ENCODE results near the gene CNTN5.

The CNTN5 gene

GRCh38 chr11:99311870-99312269, 291.1 kb downstream of the CNTN5 start:
- no peak for TF ChIP-seq ZBTB7A (IDR thresholded peaks at IDR 0.05; ENCODE audit: low read depth)

- TF ChIP-seq USF1 (IDR thresholded peaks at IDR 0.05) (no peak), EGR1 (IDR thresholded peaks at IDR 0.05) (no peak), TEAD4 (IDR thresholded peaks at IDR 0.05) (no peak), ZBTB7A (IDR thresholded peaks at IDR 0.05; ENCODE audit: low read depth) (no peak), EP300 (IDR thresholded peaks at IDR 0.05; ENCODE audit: borderline replicate concordance) (no peak)
- TF ChIP-seq, protein P1, sequence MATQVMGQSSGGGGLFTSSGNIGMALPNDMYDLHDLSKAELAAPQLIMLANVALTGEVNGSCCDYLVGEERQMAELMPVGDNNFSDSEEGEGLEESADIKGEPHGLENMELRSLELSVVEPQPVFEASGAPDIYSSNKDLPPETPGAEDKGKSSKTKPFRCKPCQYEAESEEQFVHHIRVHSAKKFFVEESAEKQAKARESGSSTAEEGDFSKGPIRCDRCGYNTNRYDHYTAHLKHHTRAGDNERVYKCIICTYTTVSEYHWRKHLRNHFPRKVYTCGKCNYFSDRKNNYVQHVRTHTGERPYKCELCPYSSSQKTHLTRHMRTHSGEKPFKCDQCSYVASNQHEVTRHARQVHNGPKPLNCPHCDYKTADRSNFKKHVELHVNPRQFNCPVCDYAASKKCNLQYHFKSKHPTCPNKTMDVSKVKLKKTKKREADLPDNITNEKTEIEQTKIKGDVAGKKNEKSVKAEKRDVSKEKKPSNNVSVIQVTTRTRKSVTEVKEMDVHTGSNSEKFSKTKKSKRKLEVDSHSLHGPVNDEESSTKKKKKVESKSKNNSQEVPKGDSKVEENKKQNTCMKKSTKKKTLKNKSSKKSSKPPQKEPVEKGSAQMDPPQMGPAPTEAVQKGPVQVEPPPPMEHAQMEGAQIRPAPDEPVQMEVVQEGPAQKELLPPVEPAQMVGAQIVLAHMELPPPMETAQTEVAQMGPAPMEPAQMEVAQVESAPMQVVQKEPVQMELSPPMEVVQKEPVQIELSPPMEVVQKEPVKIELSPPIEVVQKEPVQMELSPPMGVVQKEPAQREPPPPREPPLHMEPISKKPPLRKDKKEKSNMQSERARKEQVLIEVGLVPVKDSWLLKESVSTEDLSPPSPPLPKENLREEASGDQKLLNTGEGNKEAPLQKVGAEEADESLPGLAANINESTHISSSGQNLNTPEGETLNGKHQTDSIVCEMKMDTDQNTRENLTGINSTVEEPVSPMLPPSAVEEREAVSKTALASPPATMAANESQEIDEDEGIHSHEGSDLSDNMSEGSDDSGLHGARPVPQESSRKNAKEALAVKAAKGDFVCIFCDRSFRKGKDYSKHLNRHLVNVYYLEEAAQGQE (IDR thresholded peaks at IDR 0.05; ENCODE audit: low read depth): no peak
Measured at GRCh38 chr11:99316776-99317520, 296.2 kb downstream of the CNTN5 start.

DNA sequence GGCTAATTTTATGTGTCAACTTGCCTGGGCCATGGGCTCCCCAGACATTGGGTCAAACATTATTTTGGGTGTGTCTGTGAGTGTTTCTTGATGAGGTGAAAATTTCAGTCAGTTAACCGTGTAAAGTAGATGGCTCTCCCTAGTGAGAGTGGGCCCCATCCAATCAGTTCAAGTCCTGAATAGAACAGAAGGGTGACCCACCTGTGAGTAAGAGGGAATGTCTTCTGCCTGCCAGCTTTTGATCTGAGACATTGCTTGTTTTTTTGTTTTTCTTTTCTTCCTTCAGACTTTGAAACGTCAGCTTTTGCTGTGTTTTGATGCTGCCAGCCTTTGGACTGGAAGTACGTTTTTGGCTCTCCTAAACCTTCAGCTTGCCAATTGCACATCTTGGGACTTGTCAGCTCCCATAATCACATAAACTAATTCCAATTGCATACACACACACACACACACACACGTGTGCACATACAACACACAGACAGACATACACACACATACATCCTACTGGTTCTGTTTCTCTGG, 300.1 kb downstream of the CNTN5 start:
- no peak for TF ChIP-seq EP300 (IDR thresholded peaks at IDR 0.05; ENCODE audit: borderline replicate concordance)
- no peak for TF ChIP-seq CEBPB (IDR thresholded peaks at IDR 0.05)
- TF ChIP-seq, protein P2, sequence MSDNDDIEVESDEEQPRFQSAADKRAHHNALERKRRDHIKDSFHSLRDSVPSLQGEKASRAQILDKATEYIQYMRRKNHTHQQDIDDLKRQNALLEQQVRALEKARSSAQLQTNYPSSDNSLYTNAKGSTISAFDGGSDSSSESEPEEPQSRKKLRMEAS (IDR thresholded peaks at IDR 0.05): no peak
- TF ChIP-seq NFIC (IDR thresholded peaks at IDR 0.05): no peak
- TF ChIP-seq, protein P1 (IDR thresholded peaks at IDR 0.05; ENCODE audit: low read depth): no peak
- no peak for TF ChIP-seq USF1 (IDR thresholded peaks at IDR 0.05)
- no peak for TF ChIP-seq TCF12 (IDR thresholded peaks at IDR 0.05; ENCODE audit: low read depth)
- no peak for TF ChIP-seq TAF1 (IDR thresholded peaks at IDR 0.05; ENCODE audit: low read depth)
- TF ChIP-seq FOXM1 (IDR thresholded peaks at IDR 0.05; ENCODE audit: borderline replicate concordance, low read depth): no peak
- no peak for TF ChIP-seq RAD21 (IDR thresholded peaks at IDR 0.05; ENCODE audit: low read depth)
- no peak for TF ChIP-seq CREB1 (IDR thresholded peaks at IDR 0.05; ENCODE audit: low read depth)
- no peak for TF ChIP-seq TEAD4 (IDR thresholded peaks at IDR 0.05)
- TF ChIP-seq ZBTB7A (IDR thresholded peaks at IDR 0.05; ENCODE audit: low read depth): no peak

GRCh38 chr11:99325847-99326246, 305.1 kb downstream of the CNTN5 start:
- TF ChIP-seq RAD21 (IDR thresholded peaks at IDR 0.05; ENCODE audit: low read depth) (no peak), FOXM1 (IDR thresholded peaks at IDR 0.05; ENCODE audit: borderline replicate concordance, low read depth) (no peak), YY1 (IDR thresholded peaks at IDR 0.05; ENCODE audit: low read depth) (no peak), CEBPB (IDR thresholded peaks at IDR 0.05) (no peak), CREB1 (IDR thresholded peaks at IDR 0.05; ENCODE audit: low read depth) (no peak), USF1 (IDR thresholded peaks at IDR 0.05) (no peak), TAF1 (IDR thresholded peaks at IDR 0.05; ENCODE audit: low read depth) (no peak), TEAD4 (IDR thresholded peaks at IDR 0.05) (no peak), ZBTB7A (IDR thresholded peaks at IDR 0.05; ENCODE audit: low read depth) (no peak), NFIC (IDR thresholded peaks at IDR 0.05) (no peak), EGR1 (IDR thresholded peaks at IDR 0.05) (no peak), EP300 (IDR thresholded peaks at IDR 0.05; ENCODE audit: borderline replicate concordance) (no peak), TCF12 (IDR thresholded peaks at IDR 0.05; ENCODE audit: low read depth) (no peak)
- TF ChIP-seq, protein P1 (IDR thresholded peaks at IDR 0.05; ENCODE audit: low read depth): no peak
- TF ChIP-seq, protein P2 (IDR thresholded peaks at IDR 0.05): no peak

All from Ishikawa (cell line).